CD4-positive, alpha-beta T cell treated with Interleukin-2 at 100 ng/mL for 4 hours (primary cell): Measurements from ENCODE around the gene GAGE12C.
"Not testable (repeated sequence)": the region's sequence is repeated elsewhere in the genome, so short reads cannot be mapped to it uniquely, and the experiment has no call there.

ENCODE experiments used
- DNase-seq: peaks from one replicate; pipeline ENCODE4 v3.0.0-alpha.2; 2020; ENCODE audit warnings: low spot score

The GAGE12C gene

DNA sequence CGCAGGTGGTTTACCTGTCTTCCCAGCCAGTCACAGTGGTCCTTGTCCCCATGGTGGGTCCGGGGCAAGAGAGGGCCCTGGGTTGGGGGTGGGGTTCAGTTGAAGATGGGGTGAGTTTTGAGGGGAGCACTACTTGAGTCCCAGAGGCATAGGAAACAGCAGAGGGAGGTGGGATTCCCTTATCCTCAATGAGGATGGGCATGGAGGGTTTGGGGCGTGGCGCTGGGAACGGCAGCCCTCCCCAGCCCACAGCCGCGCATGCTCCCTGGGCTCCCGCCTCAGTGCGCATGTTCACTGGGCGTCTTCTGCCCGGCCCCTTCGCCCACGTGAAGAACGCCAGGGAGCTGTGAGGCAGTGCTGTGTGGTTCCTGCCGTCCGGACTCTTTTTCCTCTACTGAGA is at the start of gene GAGE12C:
TSS of gene GAGE12C (plus strand) at position 301 of the 400 bp plus-strand sequence. CDS start 1,155 bp downstream, outside the sequence.
- not testable (repeated sequence) for DNase-seq

DNA sequence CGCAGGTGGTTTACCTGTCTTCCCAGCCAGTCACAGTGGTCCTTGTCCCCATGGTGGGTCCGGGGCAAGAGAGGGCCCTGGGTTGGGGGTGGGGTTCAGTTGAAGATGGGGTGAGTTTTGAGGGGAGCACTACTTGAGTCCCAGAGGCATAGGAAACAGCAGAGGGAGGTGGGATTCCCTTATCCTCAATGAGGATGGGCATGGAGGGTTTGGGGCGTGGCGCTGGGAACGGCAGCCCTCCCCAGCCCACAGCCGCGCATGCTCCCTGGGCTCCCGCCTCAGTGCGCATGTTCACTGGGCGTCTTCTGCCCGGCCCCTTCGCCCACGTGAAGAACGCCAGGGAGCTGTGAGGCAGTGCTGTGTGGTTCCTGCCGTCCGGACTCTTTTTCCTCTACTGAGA is 9.5 kb downstream of the GAGE12C start, which contains the start of gene GAGE12D:
TSS of gene GAGE12D (plus strand) at position 301 of the 400 bp plus-strand sequence. CDS start 1,155 bp downstream, outside the sequence.
- DNase-seq, result not testable (repeated sequence)

DNA sequence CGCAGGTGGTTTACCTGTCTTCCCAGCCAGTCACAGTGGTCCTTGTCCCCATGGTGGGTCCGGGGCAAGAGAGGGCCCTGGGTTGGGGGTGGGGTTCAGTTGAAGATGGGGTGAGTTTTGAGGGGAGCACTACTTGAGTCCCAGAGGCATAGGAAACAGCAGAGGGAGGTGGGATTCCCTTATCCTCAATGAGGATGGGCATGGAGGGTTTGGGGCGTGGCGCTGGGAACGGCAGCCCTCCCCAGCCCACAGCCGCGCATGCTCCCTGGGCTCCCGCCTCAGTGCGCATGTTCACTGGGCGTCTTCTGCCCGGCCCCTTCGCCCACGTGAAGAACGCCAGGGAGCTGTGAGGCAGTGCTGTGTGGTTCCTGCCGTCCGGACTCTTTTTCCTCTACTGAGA is 19.0 kb downstream of the GAGE12C start, which contains the start of gene GAGE12E:
TSS of gene GAGE12E (plus strand) at position 301 of the 400 bp plus-strand sequence. CDS start 1,155 bp downstream, outside the sequence.
- DNase-seq, result not testable (repeated sequence)

- DNase-seq, result not testable (repeated sequence)
These were observed 28.6 kb downstream of the GAGE12C start, which contains the start of gene GAGE12F for GRCh38 chrX:49560542-49560941. TSS of gene GAGE12F (plus strand) at chrX:49560842. CDS start at chrX:49561997, 1,155 bp downstream.

DNA sequence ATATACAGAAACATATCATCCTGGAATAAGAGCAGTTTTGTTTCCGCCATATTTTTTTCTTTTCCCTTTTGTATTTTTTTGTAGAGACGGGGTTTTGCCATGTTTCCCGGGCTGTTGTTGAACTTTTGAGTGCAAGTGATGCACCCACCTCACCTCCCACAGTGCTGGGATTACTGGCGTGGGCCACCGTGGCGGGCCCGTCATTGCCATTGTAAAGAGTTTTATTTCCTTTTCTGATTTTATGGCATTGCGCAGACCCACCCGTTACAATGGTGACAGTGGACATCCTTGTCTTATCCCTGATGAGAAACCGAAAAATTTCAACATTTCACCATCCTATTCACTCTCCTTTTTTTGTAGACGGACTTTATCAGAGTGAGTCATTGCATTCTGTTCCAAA is 36.8 kb downstream of the GAGE12C start:
- DNase-seq, result not testable (repeated sequence)

GRCh38 chrX:49569152-49569551 is 37.2 kb downstream of the GAGE12C start:
- not testable (repeated sequence) for DNase-seq

- not testable (repeated sequence) for DNase-seq
These were observed 38.1 kb downstream of the GAGE12C start, which contains the start of gene GAGE12G for GRCh38 chrX:49570100-49570499. TSS of gene GAGE12G (plus strand) at chrX:49570400. CDS start at chrX:49571555, 1,155 bp downstream.

GRCh38 chrX:49579649-49580048 is 47.7 kb downstream of the GAGE12C start, which contains the start of gene GAGE12H:
TSS of gene GAGE12H (plus strand) at chrX:49579949. CDS start at chrX:49581104, 1,155 bp downstream.
- not testable (repeated sequence) for DNase-seq
